Endothelial cell of umbilical vein (primary cell): Measurements from ENCODE around the gene SAFB. TPM values are rescaled to one million over a fixed set of nuclear protein-coding genes. Genes with fewer than 3 reads are reported as not detected.
"Not testable (repeated sequence)": the region's sequence is repeated elsewhere in the genome, so short reads cannot be mapped to it uniquely, and the experiment has no call there.

Experiments
- BruUV-seq: library from RNA; stranded (reverse); fragments of 400-500 nt; replicated peaks from 2 replicates; lab custom pipeline; 2021; lab: Mats Ljungman, UMichigan
- CTCF ChIA-PET: fragments of 300-600, 350-600 bp; sonication (Branson Sonifier 250); formaldehyde crosslinking; loops from one replicate; lab custom pipeline; 2021; ENCODE audit warnings: antibody characterized with exemption, inconsistent platforms; lab: Charles Lee
- POLR2A ChIA-PET: fragments of 300-600, 350-600 bp; sonication (Branson Sonifier 250); formaldehyde crosslinking; loops from one replicate; lab custom pipeline; 2021; ENCODE audit warnings: antibody characterized with exemption, inconsistent platforms; lab: Charles Lee
- DNase-seq: peaks from one replicate; pipeline ENCODE4 v3.0.0-alpha.2; 2011; ENCODE audit warnings: low read depth, low spot score
- FAIRE-seq: peaks from 2 replicates; lab custom pipeline; 2011; peaks lifted over from hg19 to GRCh38; lab: Jason Lieb, UNC
- H2AFZ ChIP-seq: 2 replicates; pipeline ENCODE4 v1.6.0; 2012; ENCODE audit warnings: low read depth, low read length, control low read depth, inconsistent platforms
- H3K27ac ChIP-seq: 2 replicates; pipeline ENCODE4 v1.5.1; 2011; ENCODE audit warnings: low read depth, mild to moderate bottlenecking, control low read depth, low read length, moderate library complexity; ENCODE audit not compliant: insufficient read depth
- H3K27me3 ChIP-seq, 2 experiments: 2 replicates each; pipeline versions ENCODE4 v1.6.0 to v1.6.1; 2011; ENCODE audit warnings: low read length in 2 of 2, mixed read lengths in 1 of 2; ENCODE audit not compliant: control insufficient read depth in 2 of 2, insufficient read depth in 2 of 2
- H3K36me3 ChIP-seq, 2 experiments: 2 replicates in 1 of 2; 3 replicates in 1 of 2; pipeline ENCODE4 v1.5.1; 2011; ENCODE audit warnings: low read length in 2 of 2, mild to moderate bottlenecking in 1 of 2, moderate library complexity in 1 of 2; ENCODE audit not compliant: control insufficient read depth in 2 of 2, insufficient read depth in 2 of 2; ENCODE audit errors: extremely low read depth in 1 of 2
- H3K4me1 ChIP-seq: 3 replicates; pipeline ENCODE4 v1.5.1; 2011; ENCODE audit warnings: mild to moderate bottlenecking, low read length; ENCODE audit not compliant: control insufficient read depth, insufficient read depth; ENCODE audit errors: extremely low read depth
- H3K4me2 ChIP-seq: 2 replicates; pipeline ENCODE4 v1.6.1; 2011; ENCODE audit warnings: low read length, control low read depth, mixed read lengths; ENCODE audit not compliant: insufficient read depth
- H3K4me3 ChIP-seq, 3 experiments: fragments of 200-600 bp in 1 of 3; sonication (generic), shearing (Covaris generic) in 1 of 3; replicated peaks in 1 of 3; 2 replicates each; pipeline ENCODE4 v1.5.1; 2011 to 2016; ENCODE audit warnings: control low read depth in 3 of 3, low read length in 3 of 3, mild to moderate bottlenecking in 2 of 3, inconsistent platforms in 1 of 3, low read depth in 1 of 3, moderate library complexity in 1 of 3; ENCODE audit not compliant: insufficient read depth in 1 of 3
- H3K79me2 ChIP-seq: 2 replicates; pipeline ENCODE4 v1.6.0; 2012; ENCODE audit warnings: low read length, inconsistent platforms; ENCODE audit not compliant: control insufficient read depth, insufficient read depth
- H3K9ac ChIP-seq: replicated peaks from 2 replicates; pipeline ENCODE3; 2011; ENCODE audit warnings: low read length, control low read depth; ENCODE audit not compliant: insufficient read depth; ENCODE audit errors: extremely low read depth
- H3K9me1 ChIP-seq: replicated peaks from 3 replicates; pipeline ENCODE4 v1.6.0; 2011; ENCODE audit warnings: mild to moderate bottlenecking, low read length; ENCODE audit not compliant: control insufficient read depth, insufficient read depth; ENCODE audit errors: extremely low read depth
- H3K9me3 ChIP-seq: replicated peaks from 2 replicates; pipeline ENCODE4 v1.5.1; 2012; ENCODE audit warnings: low read length, inconsistent platforms; ENCODE audit not compliant: control insufficient read depth, insufficient read depth
- H4K20me1 ChIP-seq: replicated peaks from 2 replicates; pipeline ENCODE3; 2011; ENCODE audit warnings: mild to moderate bottlenecking, low read length; ENCODE audit not compliant: control insufficient read depth, insufficient read depth; ENCODE audit errors: extremely low read depth
- CTCF ChIP-seq, 2 donors: IDR thresholded peaks; 1 replicate in 1 of 2; 2 replicates in 1 of 2; pipeline ENCODE4 v1.5.1; 2011; ENCODE audit warnings: low read length in 2 of 2, mild to moderate bottlenecking in 2 of 2, moderate library complexity in 2 of 2, control low read depth in 1 of 2, inconsistent platforms in 1 of 2, low read depth in 1 of 2; ENCODE audit not compliant: insufficient read depth in 1 of 2; ENCODE audit errors: extremely low read depth in 1 of 2
- EZH2 ChIP-seq: IDR thresholded peaks from 2 replicates; pipeline ENCODE4 v1.6.1; 2012; ENCODE audit warnings: borderline replicate concordance, low read depth, mild to moderate bottlenecking, moderate library complexity, low read length, inconsistent platforms; ENCODE audit not compliant: severe bottlenecking
- FOS ChIP-seq: IDR thresholded peaks from 2 replicates; pipeline ENCODE4 v1.6.1; 2011; ENCODE audit warnings: mild to moderate bottlenecking, low read length, moderate library complexity, borderline replicate concordance; ENCODE audit not compliant: insufficient read depth
- GATA2 ChIP-seq: IDR thresholded peaks from 2 replicates; pipeline ENCODE4 v1.7.0; 2011; ENCODE audit warnings: low read depth, mild to moderate bottlenecking, moderate library complexity, mixed read lengths, low read length; ENCODE audit not compliant: insufficient read length, insufficient read depth
- JUN ChIP-seq: IDR thresholded peaks from 2 replicates; pipeline ENCODE4 v1.6.1; 2011; ENCODE audit warnings: borderline replicate concordance, low read depth; ENCODE audit not compliant: insufficient read length, insufficient read depth
- MAX ChIP-seq: IDR thresholded peaks from 2 replicates; pipeline ENCODE4 v1.6.1; 2011; ENCODE audit not compliant: insufficient read depth, insufficient read length
- MYC ChIP-seq: IDR thresholded peaks from one replicate; pipeline ENCODE4 v1.6.1; 2011; ENCODE audit warnings: mild to moderate bottlenecking, low read depth, low read length
- POLR2A ChIP-seq: IDR thresholded peaks from 2 replicates; pipeline ENCODE4 v1.6.1; 2012; ENCODE audit warnings: low read depth, mild to moderate bottlenecking, control low read depth, low read length
- POLR2AphosphoS5 ChIP-seq: IDR thresholded peaks from 2 replicates; pipeline ENCODE4 v1.6.1; 2012; ENCODE audit warnings: low read depth, mild to moderate bottlenecking, control low read depth, low read length, moderate library complexity; ENCODE audit not compliant: insufficient read depth
- dilution Hi-C: fragments of 300-500 bp; cut with MboI; formaldehyde crosslinking; loops from one replicate; pipeline ENCODE4 v1.15.0; 2019; ENCODE audit warnings: low sequenced_read_pairs; ENCODE audit not compliant: extremely low pct_ligation_motif_present
- intact Hi-C: fragments of 100-400 bp; cut with micrococcal nuclease; formaldehyde crosslinking; loops from one replicate; pipeline ENCODE4 v1.10.0; 2022
- polyA plus RNA-seq, 4 experiments: library from polyadenylated mRNA; depleted of rRNA in 3 of 4; stranded (reverse) in 3 of 4; unstranded in 1 of 4; fragments of >200 nt; gene quantifications; 2 replicates each; pipeline versions ENCODE4 v1.2.1 to v1.2.3, GENCODE V29; 2011 to 2012; ENCODE audit warnings: missing spikeins in 1 of 4
- total RNA-seq: library from RNA; stranded (reverse); gene quantifications from 2 replicates; pipeline ENCODE4 v1.2.3, GENCODE V29; 2021

The SAFB gene
- total and polyA plus RNA-seq, 2 donors (not counting 3 experiments of a cell fraction or from before 2014, with no cell fraction given), result 44.7 to 109 TPM

- Histone ChIP-seq H3K9me1 (no peaks in the 10 kb centered on the region), H3K27ac (no peak overlapping the region), H3K4me1 (peaks cover 2% of the 10 kb centered on the region), H3K4me3 (no peak overlapping the region), H3K4me2 (no peak overlapping the region), H4K20me1 (no peaks in the 10 kb centered on the region), H3K79me2 (peaks cover 1% of the 10 kb centered on the region), H3K27me3 (no peaks in the 10 kb centered on the region), H3K36me3 (peaks cover 13 to 34% of the 10 kb centered on the region in 2 experiments), H2AFZ (no peak overlapping the region), H3K9ac (no peak overlapping the region), H3K9me3 (no peaks in the 10 kb centered on the region)
- BruUV-seq, result no TSS peak
- TF ChIP-seq EZH2 (no peak), CTCF (IDR thresholded peaks at IDR 0.05; ENCODE audit: extremely low read depth in 1 of 2, insufficient read depth in 1 of 2, low read depth in 1 of 2, low read length in 2 of 2) (no peak), MYC (no peak), GATA2 (no peak), POLR2AphosphoS5 (no peak), JUN (no peak), MAX (no peak), FOS (no peak), POLR2A (no peak)
- POLR2A ChIA-PET, result interaction anchor here (1.0 kb wide), 1 partner anchor 10 kb away, joined by 3 read pairs; no protein-coding TSS in a partner anchor
- dilution Hi-C loops (no loop called here), intact Hi-C loops (no loop called here)
- CTCF ChIA-PET, result no interaction called here
- DNase-seq (no peak), FAIRE-seq (no peak)
Observed at GRCh38 chr19:5700455-5701092, 77.7 kb downstream of the SAFB start.

GRCh38 chr19:5702053-5702410 lies 79.1 kb downstream of the SAFB start:
- peaks cover 15 to 33% of the 10 kb centered on the region in 2 experiments for H3K36me3 ChIP-seq
- H3K4me3 ChIP-seq, H3K79me2 ChIP-seq, H2AFZ ChIP-seq, H4K20me1 ChIP-seq, POLR2A ChIA-PET, H3K9me3 ChIP-seq, H3K4me1 ChIP-seq, H3K4me2 ChIP-seq, intact Hi-C loops, H3K27ac ChIP-seq, BruUV-seq, CTCF ChIA-PET, H3K27me3 ChIP-seq, DNase-seq, H3K9me1 ChIP-seq, H3K9ac ChIP-seq, FAIRE-seq, dilution Hi-C loops: not testable (repeated sequence)
